Activated T-cell treated with anti-CD3 and anti-CD28 coated beads for 24 hours (primary cell): Measurements from ENCODE around the gene HAL.
"Not testable (repeated sequence)": the region's sequence is repeated elsewhere in the genome, so short reads cannot be mapped to it uniquely, and the experiment has no call there.

ENCODE experiments used
- DNase-seq: peaks from one replicate; pipeline ENCODE4 v3.0.0-alpha.2; 2020; ENCODE audit warnings: low read depth

The HAL gene

GRCh38 chr12:95977764-95978305, 18.3 kb downstream of the HAL start:
- no peak for DNase-seq

GRCh38 chr12:95976416-95976832, 19.7 kb downstream of the HAL start:
- no peak for DNase-seq

GRCh38 chr12:95975491-95975890, 20.7 kb downstream of the HAL start:
- no peak for DNase-seq

- no peak for DNase-seq
Measured at GRCh38 chr12:95974358-95974757, 21.8 kb downstream of the HAL start.

- DNase-seq: no peak
Measured at GRCh38 chr12:95972832-95973456, 23.2 kb downstream of the HAL start.

- no peak for DNase-seq
Measured at GRCh38 chr12:95970905-95971304, 25.2 kb downstream of the HAL start.

- DNase-seq: not testable (repeated sequence)
Measured at GRCh38 chr12:95969116-95969515, 27.0 kb downstream of the HAL start.

GRCh38 chr12:95967301-95967700, 28.8 kb downstream of the HAL start:
- no peak for DNase-seq

GRCh38 chr12:95966287-95966870, 29.8 kb downstream of the HAL start:
- no peak for DNase-seq

GRCh38 chr12:95963096-95963495, 33.0 kb downstream of the HAL start:
- DNase-seq: no peak

GRCh38 chr12:95962222-95962621, 33.9 kb downstream of the HAL start:
- no peak for DNase-seq

GRCh38 chr12:95960241-95960640, 35.9 kb downstream of the HAL start:
- DNase-seq: no peak

GRCh38 chr12:95959107-95959506, 37.0 kb downstream of the HAL start:
- DNase-seq: no peak

- DNase-seq: no peak
Measured at GRCh38 chr12:95956557-95957145, 39.5 kb downstream of the HAL start.

- DNase-seq: no peak
Measured at GRCh38 chr12:95955549-95956159, 40.5 kb downstream of the HAL start.

GRCh38 chr12:95953000-95953399, 43.1 kb downstream of the HAL start:
- DNase-seq: no peak

- DNase-seq: no peak
Measured at GRCh38 chr12:95951515-95951914, 44.6 kb downstream of the HAL start.

GRCh38 chr12:95949477-95950206, 46.5 kb downstream of the HAL start:
- DNase-seq: no peak

GRCh38 chr12:95944108-95944704, 51.9 kb downstream of the HAL start:
- DNase-seq: no peak

GRCh38 chr12:95943330-95943842, 52.8 kb downstream of the HAL start, which contains the start of gene AMDHD1:
AMDHD1 (plus strand) TSS chr12:95943331; CDS start chr12:95943399, 68 bp downstream.
- peak; percentile 34 for DNase-seq

- peak; percentile 82 for DNase-seq
Measured at GRCh38 chr12:95942524-95943329, 53.4 kb downstream of the HAL start, which contains the start of gene CCDC38. CCDC38 (minus strand) TSS chr12:95942614; CDS start chr12:95936509, 6,105 bp downstream.
